OCI-LY1 (cell line): ENCODE results near the gene CSAD.
A peak's percentile ranks its signal among the peaks of the same experiment; 100 is the strongest.

Source experiments
- H2AFZ ChIP-seq: fragments of 200-600 bp; sonication (generic), shearing (Covaris generic); 2 replicates; pipeline ENCODE4 v1.6.0; 2014; ENCODE audit warnings: antibody characterized with exemption, mild to moderate bottlenecking, low read length
- H3F3A ChIP-seq: fragments of 200-600 bp; sonication (generic), shearing (Covaris generic); 2 replicates; pipeline ENCODE4 v1.6.0; 2014; ENCODE audit warnings: mild to moderate bottlenecking, antibody characterized with exemption, low read length, moderate library complexity; ENCODE audit not compliant: insufficient read depth
- H3K27ac ChIP-seq: fragments of 200-600 bp; sonication (generic); 2 replicates; pipeline ENCODE4 v1.5.1; 2014; ENCODE audit warnings: low read length, mixed run types, mild to moderate bottlenecking, low read depth; ENCODE audit not compliant: poor library complexity, severe bottlenecking
- H3K27me3 ChIP-seq: fragments of 200-600 bp; sonication (generic); 2 replicates; pipeline ENCODE4 v1.6.0; 2014; ENCODE audit warnings: antibody characterized with exemption, mild to moderate bottlenecking, low read length, moderate library complexity; ENCODE audit not compliant: insufficient read depth
- H3K36me3 ChIP-seq: fragments of 200-600 bp; sonication (generic); 2 replicates; pipeline ENCODE4 v1.6.1; 2014; ENCODE audit warnings: mild to moderate bottlenecking, antibody characterized with exemption, low read length, moderate library complexity, mixed read lengths; ENCODE audit not compliant: insufficient read depth
- H3K4me1 ChIP-seq: fragments of 200-600 bp; sonication (generic); 2 replicates; pipeline ENCODE4 v1.5.1; 2014; ENCODE audit warnings: mild to moderate bottlenecking, low read length, moderate library complexity; ENCODE audit not compliant: insufficient read depth, severe bottlenecking
- H3K4me2 ChIP-seq: fragments of 200-600 bp; sonication (generic), shearing (Covaris generic); 2 replicates; pipeline ENCODE4 v1.6.1; 2014; ENCODE audit warnings: low read length
- H3K4me3 ChIP-seq: fragments of 200-600 bp; sonication (generic); 2 replicates; pipeline ENCODE4 v1.5.1; 2014; ENCODE audit warnings: low read length, low read depth, mild to moderate bottlenecking, mixed read lengths; ENCODE audit not compliant: poor library complexity, severe bottlenecking
- H3K79me2 ChIP-seq: fragments of 200-600 bp; shearing (Covaris generic); 2 replicates; pipeline ENCODE4 v1.6.1; 2016; ENCODE audit warnings: mixed run types, low read length, mixed read lengths; ENCODE audit not compliant: insufficient read depth
- H3K9ac ChIP-seq: fragments of 200-600 bp; sonication (generic), shearing (Covaris generic); 2 replicates; pipeline ENCODE4 v1.6.1; 2014; ENCODE audit warnings: mild to moderate bottlenecking, low read length, mixed read lengths
- H3K9me2 ChIP-seq: fragments of 200-600 bp; sonication (generic), shearing (Covaris generic); 2 replicates; pipeline ENCODE4 v1.6.1; 2014; ENCODE audit warnings: low read depth, mild to moderate bottlenecking, low read length, mixed read lengths
- H3K9me3 ChIP-seq: fragments of 200-600 bp; shearing (Covaris generic); 2 replicates; pipeline ENCODE4 v1.6.1; 2014; ENCODE audit warnings: low read length, mixed read lengths
- H4K20me1 ChIP-seq: fragments of 200-600 bp; sonication (generic), shearing (Covaris generic); 2 replicates; pipeline ENCODE4 v1.6.0; 2016; ENCODE audit warnings: mild to moderate bottlenecking, low read length; ENCODE audit not compliant: insufficient read depth
- EZH2 ChIP-seq: fragments of 200-600 bp; sonication (generic), shearing (Covaris generic); IDR thresholded peaks from 2 replicates; pipeline ENCODE4 v1.8.0; 2017; ENCODE audit warnings: borderline replicate concordance, mixed run types, mild to moderate bottlenecking, antibody characterized with exemption, low read length, moderate library complexity, mixed read lengths
- TF ChIP-seq, protein P1 (sequence below): fragments of 200-600 bp; sonication (generic), shearing (Covaris generic); IDR thresholded peaks from 2 replicates; pipeline ENCODE4 v1.5.1; 2017; ENCODE audit warnings: mild to moderate bottlenecking, antibody characterized with exemption, low read length, moderate library complexity, mixed read lengths

CSAD gene

DNA sequence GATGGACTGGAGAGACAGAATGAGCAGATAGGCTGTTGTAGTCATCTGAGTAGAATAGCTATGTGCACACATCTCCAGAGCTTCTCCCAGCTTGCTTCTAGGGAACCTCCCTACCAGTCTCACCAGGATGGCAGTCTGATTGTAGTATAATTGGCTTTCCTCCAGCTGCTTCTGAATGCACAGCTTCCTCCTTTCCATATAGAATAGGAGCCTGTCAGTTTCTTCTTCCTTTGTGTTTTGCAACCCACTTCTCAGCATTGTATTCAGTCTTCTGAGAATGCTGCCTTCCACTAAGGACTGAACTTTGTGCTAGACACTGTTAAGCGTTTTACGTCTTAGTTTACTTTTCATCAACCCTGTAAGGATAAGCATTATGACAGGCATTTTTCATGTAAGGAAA lies 2.2 kb upstream of the CSAD start:
- peak overlapping the region; percentile 76 for H3K4me3 ChIP-seq

DNA sequence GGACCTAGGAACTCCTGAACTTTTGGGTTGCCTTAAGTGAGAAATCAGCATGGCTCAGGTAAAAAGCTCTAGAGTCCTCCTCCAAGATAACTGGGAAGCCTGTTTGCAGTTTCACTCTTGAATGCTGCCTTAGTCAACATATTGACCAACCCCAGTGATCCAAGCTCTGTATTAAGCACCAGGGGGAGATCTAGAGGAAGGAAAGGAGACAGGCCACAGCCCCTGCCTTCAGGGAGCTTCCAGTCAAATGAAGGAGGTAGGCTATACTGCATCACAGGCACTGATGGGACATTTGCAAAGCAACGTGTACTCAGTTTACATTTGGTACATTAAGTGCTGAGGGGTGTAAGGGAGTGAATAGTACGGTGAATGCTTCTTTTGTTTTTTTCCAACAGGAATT lies 1.2 kb upstream of the CSAD start:
- Histone ChIP-seq H3K4me1 (peaks cover 34% of the 10 kb centered on the region), H3K27me3 (no peaks in the 10 kb centered on the region), H3K9me3 (no peaks in the 10 kb centered on the region), H3K27ac (no peak overlapping the region), H3K9me2 (no peaks in the 10 kb centered on the region), H4K20me1 (no peaks in the 10 kb centered on the region), H2AFZ (no peak overlapping the region), H3F3A (0 out of 2 replicates have a peak, but pooled peaks cover 2% of the 10 kb centered on the region), H3K4me2 (peak overlapping the region; percentile 97), H3K9ac (no peak overlapping the region; the same call in 1 of the 2 replicates), H3K4me3 (peak overlapping the region; percentile 76), H3K36me3 (peaks cover 55% of the 10 kb centered on the region), H3K79me2 (no peaks in the 10 kb centered on the region; the same call in 1 of the 2 replicates)
- TF ChIP-seq, protein P1, sequence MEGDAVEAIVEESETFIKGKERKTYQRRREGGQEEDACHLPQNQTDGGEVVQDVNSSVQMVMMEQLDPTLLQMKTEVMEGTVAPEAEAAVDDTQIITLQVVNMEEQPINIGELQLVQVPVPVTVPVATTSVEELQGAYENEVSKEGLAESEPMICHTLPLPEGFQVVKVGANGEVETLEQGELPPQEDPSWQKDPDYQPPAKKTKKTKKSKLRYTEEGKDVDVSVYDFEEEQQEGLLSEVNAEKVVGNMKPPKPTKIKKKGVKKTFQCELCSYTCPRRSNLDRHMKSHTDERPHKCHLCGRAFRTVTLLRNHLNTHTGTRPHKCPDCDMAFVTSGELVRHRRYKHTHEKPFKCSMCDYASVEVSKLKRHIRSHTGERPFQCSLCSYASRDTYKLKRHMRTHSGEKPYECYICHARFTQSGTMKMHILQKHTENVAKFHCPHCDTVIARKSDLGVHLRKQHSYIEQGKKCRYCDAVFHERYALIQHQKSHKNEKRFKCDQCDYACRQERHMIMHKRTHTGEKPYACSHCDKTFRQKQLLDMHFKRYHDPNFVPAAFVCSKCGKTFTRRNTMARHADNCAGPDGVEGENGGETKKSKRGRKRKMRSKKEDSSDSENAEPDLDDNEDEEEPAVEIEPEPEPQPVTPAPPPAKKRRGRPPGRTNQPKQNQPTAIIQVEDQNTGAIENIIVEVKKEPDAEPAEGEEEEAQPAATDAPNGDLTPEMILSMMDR = no peak
- no peak for TF ChIP-seq EZH2

More for the DNA sequence above, 2.2 kb upstream of the CSAD start:
- Histone ChIP-seq H3K36me3 (peaks cover 64% of the 10 kb centered on the region), H3K9ac (0 out of 2 replicates have a peak overlapping the region, but pooled peaks have one; percentile 11), H3F3A (0 out of 2 replicates have a peak, but pooled peaks cover 2% of the 10 kb centered on the region), H3K27ac (no peak overlapping the region), H3K9me3 (no peaks in the 10 kb centered on the region), H3K79me2 (no peaks in the 10 kb centered on the region; the same call in 1 of the 2 replicates), H2AFZ (no peak overlapping the region), H3K4me2 (peak overlapping the region; percentile 97), H3K9me2 (no peaks in the 10 kb centered on the region), H3K4me1 (peaks cover 34% of the 10 kb centered on the region), H3K27me3 (no peaks in the 10 kb centered on the region), H4K20me1 (no peaks in the 10 kb centered on the region)
- TF ChIP-seq EZH2 = no peak
- TF ChIP-seq, protein P1 = no peak

DNA sequence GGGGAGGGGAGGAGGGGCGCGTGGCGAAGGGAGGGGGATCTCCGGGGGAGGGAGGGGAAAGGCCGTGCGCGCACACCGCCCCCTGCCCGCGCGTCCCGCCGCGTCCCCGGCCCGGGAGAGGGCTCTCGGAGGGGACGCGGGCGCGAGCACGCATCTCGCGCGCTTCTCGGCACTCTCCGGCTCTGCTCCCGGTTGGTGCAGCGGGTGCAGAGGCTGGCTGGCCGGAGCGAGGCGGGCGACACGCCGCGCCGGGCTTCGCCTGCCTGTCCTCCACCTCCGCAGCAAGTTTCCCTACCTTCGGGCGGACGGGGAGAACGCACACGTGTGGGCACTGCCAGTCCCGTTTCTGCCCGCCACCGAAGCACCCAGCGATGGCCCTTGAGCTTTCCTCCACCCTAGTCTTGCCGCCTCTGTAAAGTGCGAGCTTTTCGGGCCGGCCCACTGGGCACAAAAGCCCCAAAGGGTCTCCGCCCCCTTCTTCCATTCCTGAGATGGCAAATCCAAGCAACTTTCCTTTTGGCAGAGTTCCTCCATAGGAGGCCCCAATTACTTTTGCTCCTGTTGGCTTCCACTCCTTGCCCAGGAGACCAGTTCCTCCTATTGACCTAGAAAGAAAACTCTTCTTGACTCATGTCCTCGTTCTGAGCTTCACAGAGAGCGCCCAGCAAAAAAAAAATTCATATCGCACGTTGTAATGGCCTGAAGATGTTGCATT lies 363 bp upstream of the CSAD start:
- TF ChIP-seq EZH2 = no peak
- TF ChIP-seq, protein P1 = no peak
- no peak overlapping the region for H2AFZ ChIP-seq
- peaks cover 46% of the 10 kb centered on the region for H3K36me3 ChIP-seq
- peaks cover 34% of the 10 kb centered on the region for H3K4me1 ChIP-seq
- peak overlapping the region; percentile 86 for H3K9ac ChIP-seq
- no peaks in the 10 kb centered on the region for H4K20me1 ChIP-seq
- 0 out of 2 replicates have a peak, but pooled peaks cover 2% of the 10 kb centered on the region for H3F3A ChIP-seq
- H3K79me2 ChIP-seq = no peaks in the 10 kb centered on the region; the same call in 1 of the 2 replicates
- H3K4me2 ChIP-seq = peak overlapping the region; percentile 97
- no peaks in the 10 kb centered on the region for H3K9me2 ChIP-seq
- no peaks in the 10 kb centered on the region for H3K27me3 ChIP-seq
- H3K27ac ChIP-seq = peak overlapping the region; percentile 86
- peak overlapping the region; percentile 76 for H3K4me3 ChIP-seq
- H3K9me3 ChIP-seq = no peaks in the 10 kb centered on the region
